ENCODE data around the gene DSCAML1. TPM values are rescaled to one million over a fixed set of nuclear protein-coding genes. Genes with fewer than 3 reads are reported as not detected.

The DSCAML1 gene
- total and polyA plus RNA-seq, 2 of the 8 experiments (the other 6 are each of a cell fraction or from before 2014, with no cell fraction given): 0.19 to 0.24 TPM

DNA sequence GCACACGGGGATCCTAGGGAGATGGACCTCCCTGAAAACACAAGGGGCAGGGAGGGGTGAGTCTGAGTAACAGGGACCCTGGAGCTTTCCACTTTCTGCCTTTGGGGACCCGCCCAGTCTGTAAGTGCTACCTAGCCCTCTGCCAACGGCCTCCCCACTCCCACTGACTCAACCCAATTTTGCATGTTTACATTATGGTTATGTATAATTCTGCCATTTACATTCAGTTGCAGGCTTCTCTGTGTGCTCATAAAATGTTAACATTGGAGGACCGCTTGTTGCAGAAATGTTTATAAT lies 105.8 kb downstream of the DSCAML1 start:
- Histone ChIP-seq H3K36me3 (ENCODE audit: control insufficient read depth in 2 of 4, insufficient read depth in 4 of 4, low read length in 3 of 4) (no peaks in the 10 kb centered on the region), H2AK5ac (ENCODE audit: low read depth, low read length) (no peak overlapping the region), H3K4me3 (ENCODE audit: extremely low read depth in 1 of 4, insufficient read depth in 2 of 4, low read depth in 3 of 4, low read length in 4 of 4) (no peak overlapping the region), H3K4ac (replicated peaks; ENCODE audit: insufficient read length, low read depth, low read length) (no peak overlapping the region), H2BK15ac (ENCODE audit: low read length) (no peak overlapping the region), H3K79me1 (ENCODE audit: low read depth, low read length) (no peaks in the 10 kb centered on the region), H2BK120ac (replicated peaks; ENCODE audit: low read depth, low read length) (no peak overlapping the region), H3K27me3 (replicated peaks in 1 of 4; ENCODE audit: control insufficient read depth in 3 of 4, extremely low read depth in 1 of 4, insufficient read depth in 3 of 4, low read length in 3 of 4) (0 out of 7 replicates have a peak, but pooled peaks cover 0 to 3% (median 0%) of the 10 kb centered on the region in 4 experiments), H4K8ac (ENCODE audit: extremely low read depth, insufficient read depth, low read length) (no peak overlapping the region), H3K4me1 (replicated peaks in 1 of 4; ENCODE audit: control insufficient read depth in 3 of 4, insufficient read depth in 4 of 4, low read length in 3 of 4) (peaks cover 0 to 16% (median 8%) of the 10 kb centered on the region in 4 experiments; a peak in 6 of 7 replicates), H2BK20ac (ENCODE audit: low read length) (no peak overlapping the region), H4K20me1 (replicated peaks in 1 of 2; ENCODE audit: control insufficient read depth in 1 of 2, insufficient read depth in 2 of 2, low read length in 2 of 2) (no peaks in the 10 kb centered on the region), H3K9me3 (ENCODE audit: insufficient read depth in 2 of 2, low read depth in 1 of 2, low read length in 1 of 2) (no peaks in the 10 kb centered on the region), H3K4me2 (ENCODE audit: insufficient read depth in 1 of 2, low read depth in 2 of 2, low read length in 2 of 2) (no peak overlapping the region), H2BK12ac (ENCODE audit: low read depth, low read length) (no peak overlapping the region), H3K14ac (ENCODE audit: insufficient read length) (no peak overlapping the region), H3K23me2 (ENCODE audit: low read depth, low read length) (no peaks in the 10 kb centered on the region), H3K79me2 (ENCODE audit: control insufficient read depth in 1 of 2, insufficient read depth in 2 of 2, low read length in 2 of 2) (no peaks in the 10 kb centered on the region), H3K18ac (ENCODE audit: extremely low read depth, low read length) (no peak overlapping the region), H3K23ac (ENCODE audit: insufficient read length) (no peak overlapping the region), H2AFZ (ENCODE audit: low read length) (no peak overlapping the region), H3K56ac (replicated peaks; ENCODE audit: insufficient read length, low read depth, low read length) (no peak overlapping the region), H3K27ac (ENCODE audit: low read depth, low read length) (no peak overlapping the region), H4K91ac (replicated peaks; ENCODE audit: insufficient read length, low read length) (no peak overlapping the region), H2BK5ac (ENCODE audit: low read depth, low read length) (no peak overlapping the region), H4K5ac (ENCODE audit: insufficient read length, low read depth, low read length) (no peak overlapping the region), H3K9ac (replicated peaks in 1 of 4; ENCODE audit: extremely low read depth in 1 of 4, low read depth in 3 of 4, low read length in 3 of 4) (no peak overlapping the region)
- TF ChIP-seq, protein P1, sequence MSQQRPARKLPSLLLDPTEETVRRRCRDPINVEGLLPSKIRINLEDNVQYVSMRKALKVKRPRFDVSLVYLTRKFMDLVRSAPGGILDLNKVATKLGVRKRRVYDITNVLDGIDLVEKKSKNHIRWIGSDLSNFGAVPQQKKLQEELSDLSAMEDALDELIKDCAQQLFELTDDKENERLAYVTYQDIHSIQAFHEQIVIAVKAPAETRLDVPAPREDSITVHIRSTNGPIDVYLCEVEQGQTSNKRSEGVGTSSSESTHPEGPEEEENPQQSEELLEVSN (IDR thresholded peaks at IDR 0.05): no peak
- TF ChIP-seq CHD1 (IDR thresholded peaks at IDR 0.05; ENCODE audit: low read depth, low read length) (no peak), GABPA (IDR thresholded peaks at IDR 0.05; ENCODE audit: borderline replicate concordance, insufficient read depth, low read length) (no peak), RAD21 (IDR thresholded peaks at IDR 0.05 in 1 of 2, conservative IDR thresholded peaks at IDR 0.05 in 1 of 2; ENCODE audit: low read depth in 2 of 2, low read length in 2 of 2) (no peak), EGR1 (IDR thresholded peaks at IDR 0.05; ENCODE audit: borderline replicate concordance, low read depth, low read length) (no peak), RFX5 (IDR thresholded peaks at IDR 0.05; ENCODE audit: borderline replicate concordance, low read depth, low read length) (no peak), TAF7 (optimal IDR thresholded peaks at IDR 0.05; ENCODE audit: borderline replicate concordance, low read depth, low read length) (no peak), GTF2F1 (IDR thresholded peaks at IDR 0.05; ENCODE audit: borderline replicate concordance, low read depth, low read length) (no peak), CBX5 (IDR thresholded peaks at IDR 0.05; ENCODE audit: low read depth, low read length) (no peak), MAFK (IDR thresholded peaks at IDR 0.05; ENCODE audit: low read depth, low read length) (no peak), TEAD4 (IDR thresholded peaks at IDR 0.05; ENCODE audit: low read depth, low read length) (no peak)
- TF ChIP-seq, protein P2, sequence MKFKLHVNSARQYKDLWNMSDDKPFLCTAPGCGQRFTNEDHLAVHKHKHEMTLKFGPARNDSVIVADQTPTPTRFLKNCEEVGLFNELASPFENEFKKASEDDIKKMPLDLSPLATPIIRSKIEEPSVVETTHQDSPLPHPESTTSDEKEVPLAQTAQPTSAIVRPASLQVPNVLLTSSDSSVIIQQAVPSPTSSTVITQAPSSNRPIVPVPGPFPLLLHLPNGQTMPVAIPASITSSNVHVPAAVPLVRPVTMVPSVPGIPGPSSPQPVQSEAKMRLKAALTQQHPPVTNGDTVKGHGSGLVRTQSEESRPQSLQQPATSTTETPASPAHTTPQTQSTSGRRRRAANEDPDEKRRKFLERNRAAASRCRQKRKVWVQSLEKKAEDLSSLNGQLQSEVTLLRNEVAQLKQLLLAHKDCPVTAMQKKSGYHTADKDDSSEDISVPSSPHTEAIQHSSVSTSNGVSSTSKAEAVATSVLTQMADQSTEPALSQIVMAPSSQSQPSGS (IDR thresholded peaks at IDR 0.05; ENCODE audit: low read length): no peak
- DNase-seq (ENCODE audit: low read depth in 1 of 2, low spot score in 2 of 2): no peak
- ChIA-PET POLR2A (ENCODE audit: partially characterized antibody) (no interaction called here), CTCF (ENCODE audit: partially characterized antibody) (interaction anchor here (0.6 to 1.8 kb wide), 3 partner anchors 54 to 117 kb away, joined by 3 to 6 read pairs (median 4); no protein-coding TSS in a partner anchor)
- WGBS, 2 experiments (ENCODE audit: extremely low coverage in 1 of 2, insufficient coverage in 1 of 2, insufficient read length in 1 of 2, insufficient replicate concordance in 2 of 2, low coverage in 1 of 2, low lambda C conversion rate in 2 of 2, missing lambda C conversion rate in 1 of 2): 96% methylated on average over 4 of the region's 4 CpGs; no CpG with 5 or more reads in 1 of the 2 experiments
- FAIRE-seq: no peak

Data from H1 (cell line).